Measurements from ENCODE around the gene SH3BP5L. TPM values are rescaled to one million over a fixed set of nuclear protein-coding genes. Genes with fewer than 3 reads are reported as not detected.

SH3BP5L gene
- total RNA-seq, 2 donors from 2014 or later, result 13.7 to 14.8 TPM

GRCh38 chr1:248815407-248816034, 10.2 kb downstream of the SH3BP5L start:
- H3K27ac ChIP-seq, result no peak overlapping the region
- no peak overlapping the region for H3K4me3 ChIP-seq
- ATAC-seq (no peak), DNase-seq (no peak)
- TF ChIP-seq, protein P1, sequence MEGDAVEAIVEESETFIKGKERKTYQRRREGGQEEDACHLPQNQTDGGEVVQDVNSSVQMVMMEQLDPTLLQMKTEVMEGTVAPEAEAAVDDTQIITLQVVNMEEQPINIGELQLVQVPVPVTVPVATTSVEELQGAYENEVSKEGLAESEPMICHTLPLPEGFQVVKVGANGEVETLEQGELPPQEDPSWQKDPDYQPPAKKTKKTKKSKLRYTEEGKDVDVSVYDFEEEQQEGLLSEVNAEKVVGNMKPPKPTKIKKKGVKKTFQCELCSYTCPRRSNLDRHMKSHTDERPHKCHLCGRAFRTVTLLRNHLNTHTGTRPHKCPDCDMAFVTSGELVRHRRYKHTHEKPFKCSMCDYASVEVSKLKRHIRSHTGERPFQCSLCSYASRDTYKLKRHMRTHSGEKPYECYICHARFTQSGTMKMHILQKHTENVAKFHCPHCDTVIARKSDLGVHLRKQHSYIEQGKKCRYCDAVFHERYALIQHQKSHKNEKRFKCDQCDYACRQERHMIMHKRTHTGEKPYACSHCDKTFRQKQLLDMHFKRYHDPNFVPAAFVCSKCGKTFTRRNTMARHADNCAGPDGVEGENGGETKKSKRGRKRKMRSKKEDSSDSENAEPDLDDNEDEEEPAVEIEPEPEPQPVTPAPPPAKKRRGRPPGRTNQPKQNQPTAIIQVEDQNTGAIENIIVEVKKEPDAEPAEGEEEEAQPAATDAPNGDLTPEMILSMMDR (IDR thresholded peaks at IDR 0.05), result no peak
- no peak for TF ChIP-seq POLR2A (IDR thresholded peaks at IDR 0.05)
- WGBS, 2 donors, result 89 to 91% methylated on average over 10 of the region's 10 CpGs
- H3K4me1 ChIP-seq, result peaks cover 12% of the 10 kb centered on the region
- H3K9me3 ChIP-seq, result no peaks in the 10 kb centered on the region
- H3K36me3 ChIP-seq (replicated peaks in 1 of 2; ENCODE audit: insufficient read depth in 1 of 2, low read depth in 2 of 2), result peaks cover 12 to 25% of the 10 kb centered on the region in 2 donors
- H3K27me3 ChIP-seq, result no peaks in the 10 kb centered on the region
- intact Hi-C loops (cut with DNase I), result no loop called here

GRCh38 chr1:248814351-248814750, 11.4 kb downstream of the SH3BP5L start:
- Histone ChIP-seq H3K4me3 (no peak overlapping the region), H3K36me3 (replicated peaks in 1 of 2; ENCODE audit: insufficient read depth in 1 of 2, low read depth in 2 of 2) (peaks cover 12 to 24% of the 10 kb centered on the region in 2 donors), H3K27ac (no peak overlapping the region), H3K4me1 (peaks cover 12% of the 10 kb centered on the region), H3K27me3 (no peaks in the 10 kb centered on the region), H3K9me3 (no peaks in the 10 kb centered on the region)
- TF ChIP-seq, protein P1 (IDR thresholded peaks at IDR 0.05), result no peak
- TF ChIP-seq POLR2A (IDR thresholded peaks at IDR 0.05), result no peak
- 91 to 92% methylated on average over 16 of the region's 16 CpGs for WGBS, 2 donors
- intact Hi-C loops (cut with DNase I), result no loop called here
- DNase-seq, result no peak
- no peak for ATAC-seq

DNA sequence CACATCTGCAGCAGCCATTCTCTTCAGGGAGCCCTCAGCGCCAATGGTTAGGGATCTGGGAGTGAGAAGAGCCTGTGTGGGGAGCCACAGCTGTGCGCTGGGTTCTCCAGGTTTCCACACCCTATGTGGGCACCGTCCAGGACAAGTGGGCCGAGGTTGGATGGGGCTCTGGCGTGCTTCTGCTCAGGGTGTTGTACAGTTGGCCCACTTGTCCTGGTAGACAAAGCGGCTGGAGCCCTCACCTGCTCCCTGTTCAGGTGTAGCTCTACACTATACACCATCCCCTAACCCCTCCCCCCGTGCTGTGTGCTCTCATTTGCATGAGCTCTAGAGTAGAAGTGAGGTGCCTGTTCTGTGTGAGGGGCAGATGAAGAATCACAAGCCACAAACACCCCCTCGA, 12.2 kb downstream of the SH3BP5L start:
- no peak for ATAC-seq
- Histone ChIP-seq H3K36me3 (replicated peaks in 1 of 2; ENCODE audit: insufficient read depth in 1 of 2, low read depth in 2 of 2) (peaks cover 12 to 24% of the 10 kb centered on the region in 2 donors), H3K27ac (no peak overlapping the region), H3K27me3 (no peaks in the 10 kb centered on the region), H3K4me1 (peaks cover 10% of the 10 kb centered on the region), H3K4me3 (no peak overlapping the region), H3K9me3 (no peaks in the 10 kb centered on the region)
- intact Hi-C loops (cut with DNase I), result no loop called here
- TF ChIP-seq, protein P1 (IDR thresholded peaks at IDR 0.05), result no peak
- no peak for TF ChIP-seq POLR2A (IDR thresholded peaks at IDR 0.05)
- DNase-seq, result no peak
- 87 to 96% methylated on average over 7 to 8 of the region's 8 CpGs for WGBS, 2 donors

DNA sequence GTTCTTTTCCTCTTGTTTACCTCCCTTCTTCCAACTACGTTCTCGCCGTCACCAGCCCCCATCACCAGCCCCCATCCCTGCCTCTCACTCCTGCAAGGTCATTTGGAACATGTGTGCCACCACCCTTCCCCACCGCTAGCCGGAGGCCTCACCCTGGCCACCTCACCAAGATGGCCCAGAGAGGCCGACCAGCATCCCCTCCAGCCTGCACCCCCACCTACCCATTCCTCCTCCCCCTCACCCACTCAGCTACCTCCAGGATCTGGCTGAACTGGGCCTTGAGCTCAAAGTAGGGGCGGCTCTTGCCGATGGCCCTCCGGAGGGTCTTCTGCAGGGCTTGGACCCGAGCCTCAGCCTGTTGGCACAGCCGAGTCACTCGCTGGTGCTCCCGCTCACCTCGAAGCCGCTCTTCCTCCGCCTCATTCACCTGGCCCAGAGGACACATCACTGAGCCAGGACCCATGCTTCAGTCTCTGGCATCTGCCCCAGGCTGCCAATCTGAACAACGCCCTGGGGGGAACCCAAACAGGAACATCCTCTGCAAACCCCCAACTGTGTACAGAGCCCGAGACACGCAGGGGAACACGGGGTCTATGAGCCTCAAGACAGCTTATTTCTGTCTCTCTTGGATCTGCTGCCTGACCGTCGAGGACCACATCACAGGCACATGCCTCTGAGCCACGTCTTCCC, 12.8 kb downstream of the SH3BP5L start:
- intact Hi-C loops (cut with DNase I), result no loop called here
- ATAC-seq (no peak), DNase-seq (no peak)
- Histone ChIP-seq H3K4me3 (no peak overlapping the region), H3K36me3 (replicated peaks in 1 of 2; ENCODE audit: insufficient read depth in 1 of 2, low read depth in 2 of 2) (peaks cover 12 to 24% of the 10 kb centered on the region in 2 donors), H3K27ac (no peak overlapping the region), H3K27me3 (no peaks in the 10 kb centered on the region), H3K4me1 (peaks cover 10% of the 10 kb centered on the region), H3K9me3 (no peaks in the 10 kb centered on the region)
- TF ChIP-seq, protein P1 (IDR thresholded peaks at IDR 0.05), result no peak
- TF ChIP-seq POLR2A (IDR thresholded peaks at IDR 0.05), result no peak
- 93 to 94% methylated on average over 22 to 23 of the region's 23 CpGs for WGBS, 2 donors
